ENCODE measurements around the gene CYP4B1.

The CYP4B1 gene

DNA sequence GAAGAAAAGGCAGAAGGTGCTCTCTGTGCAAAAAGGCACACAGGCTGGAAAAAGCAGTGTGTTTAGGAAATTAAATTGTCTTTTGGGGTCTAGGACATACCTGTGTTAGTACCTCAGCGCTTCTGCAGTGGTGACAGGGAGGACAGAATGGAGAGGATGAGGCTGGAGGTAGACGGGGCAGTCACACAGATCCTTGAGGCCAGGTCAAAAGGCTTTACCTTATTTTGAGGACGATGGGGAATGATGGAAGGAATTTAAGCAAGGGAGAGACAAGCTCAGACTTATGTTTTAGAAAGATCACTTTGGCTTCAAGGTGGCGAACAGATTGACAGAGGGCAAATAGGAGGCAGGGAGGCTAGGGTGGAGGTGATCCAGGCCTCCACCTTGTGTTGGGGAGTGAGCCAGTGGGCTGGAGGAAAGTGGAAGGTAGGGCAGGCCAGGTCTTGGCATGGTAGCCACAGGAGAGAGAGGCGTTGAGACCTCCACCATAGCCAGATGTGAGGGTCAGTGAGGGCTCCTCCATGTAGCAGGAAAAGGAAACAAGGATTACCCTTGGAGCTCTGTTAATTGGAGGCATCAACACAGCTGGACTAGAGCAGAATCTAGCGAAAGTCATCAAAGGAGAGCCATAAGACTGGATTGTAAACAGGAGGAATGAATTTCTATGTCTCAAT, 4.2 kb downstream of the CYP4B1 start:
- no peak overlapping the region for H3K4me3 ChIP-seq (ENCODE audit: low read depth, low read length)
- ChIA-PET CTCF (no interaction called here), POLR2A (no interaction called here)
- no peaks in the 10 kb centered on the region for H3K9me3 ChIP-seq (ENCODE audit: control insufficient read depth, insufficient read depth, low read depth, low read length)
- no peaks in the 10 kb centered on the region for H3K4me1 ChIP-seq (ENCODE audit: control insufficient read depth, insufficient read depth, low read length)
- H3K36me3 ChIP-seq (ENCODE audit: control insufficient read depth in 2 of 2, insufficient read depth in 1 of 2, low read length in 2 of 2), result no peaks in the 10 kb centered on the region
- TF ChIP-seq, protein P1, sequence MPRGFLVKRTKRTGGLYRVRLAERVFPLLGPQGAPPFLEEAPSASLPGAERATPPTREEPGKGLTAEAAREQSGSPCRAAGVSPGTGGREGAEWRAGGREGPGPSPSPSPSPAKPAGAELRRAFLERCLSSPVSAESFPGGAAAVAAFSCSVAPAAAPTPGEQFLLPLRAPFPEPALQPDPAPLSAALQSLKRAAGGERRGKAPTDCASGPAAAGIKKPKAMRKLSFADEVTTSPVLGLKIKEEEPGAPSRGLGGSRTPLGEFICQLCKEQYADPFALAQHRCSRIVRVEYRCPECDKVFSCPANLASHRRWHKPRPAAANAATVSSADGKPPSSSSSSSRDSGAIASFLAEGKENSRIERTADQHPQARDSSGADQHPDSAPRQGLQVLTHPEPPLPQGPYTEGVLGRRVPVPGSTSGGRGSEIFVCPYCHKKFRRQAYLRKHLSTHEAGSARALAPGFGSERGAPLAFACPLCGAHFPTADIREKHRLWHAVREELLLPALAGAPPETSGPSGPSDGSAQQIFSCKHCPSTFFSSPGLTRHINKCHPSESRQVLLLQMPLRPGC (tag by site-specific recombination; IDR thresholded peaks at IDR 0.05), result no peak
- TF ChIP-seq ZNF404 (tag by site-specific recombination; IDR thresholded peaks at IDR 0.05) (no peak), SCRT1 (tag by site-specific recombination; IDR thresholded peaks at IDR 0.05; ENCODE audit: borderline replicate concordance) (no peak), ZNF155 (tag by site-specific recombination; IDR thresholded peaks at IDR 0.05) (no peak), ZNF19 (tag by site-specific recombination; IDR thresholded peaks at IDR 0.05; ENCODE audit: low read depth) (no peak), ZNF621 (tag by site-specific recombination; IDR thresholded peaks at IDR 0.05) (no peak), ZNF626 (tag by site-specific recombination; IDR thresholded peaks at IDR 0.05) (no peak), SP3 (tag by site-specific recombination; IDR thresholded peaks at IDR 0.05) (no peak), ZNF280D (tag by site-specific recombination; IDR thresholded peaks at IDR 0.05) (no peak), ZSCAN30 (tag by site-specific recombination; IDR thresholded peaks at IDR 0.05) (no peak), ZNF350 (tag by site-specific recombination; IDR thresholded peaks at IDR 0.05) (no peak), ZSCAN18 (tag by site-specific recombination; IDR thresholded peaks at IDR 0.05) (no peak), PBX3 (CRISPR knock-in tag; IDR thresholded peaks at IDR 0.05) (no peak), ZNF654 (tag by site-specific recombination; IDR thresholded peaks at IDR 0.05; ENCODE audit: low read depth) (no peak)
- TF ChIP-seq, protein P2, sequence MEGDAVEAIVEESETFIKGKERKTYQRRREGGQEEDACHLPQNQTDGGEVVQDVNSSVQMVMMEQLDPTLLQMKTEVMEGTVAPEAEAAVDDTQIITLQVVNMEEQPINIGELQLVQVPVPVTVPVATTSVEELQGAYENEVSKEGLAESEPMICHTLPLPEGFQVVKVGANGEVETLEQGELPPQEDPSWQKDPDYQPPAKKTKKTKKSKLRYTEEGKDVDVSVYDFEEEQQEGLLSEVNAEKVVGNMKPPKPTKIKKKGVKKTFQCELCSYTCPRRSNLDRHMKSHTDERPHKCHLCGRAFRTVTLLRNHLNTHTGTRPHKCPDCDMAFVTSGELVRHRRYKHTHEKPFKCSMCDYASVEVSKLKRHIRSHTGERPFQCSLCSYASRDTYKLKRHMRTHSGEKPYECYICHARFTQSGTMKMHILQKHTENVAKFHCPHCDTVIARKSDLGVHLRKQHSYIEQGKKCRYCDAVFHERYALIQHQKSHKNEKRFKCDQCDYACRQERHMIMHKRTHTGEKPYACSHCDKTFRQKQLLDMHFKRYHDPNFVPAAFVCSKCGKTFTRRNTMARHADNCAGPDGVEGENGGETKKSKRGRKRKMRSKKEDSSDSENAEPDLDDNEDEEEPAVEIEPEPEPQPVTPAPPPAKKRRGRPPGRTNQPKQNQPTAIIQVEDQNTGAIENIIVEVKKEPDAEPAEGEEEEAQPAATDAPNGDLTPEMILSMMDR (tag by site-specific recombination; IDR thresholded peaks at IDR 0.05), result no peak
- H3K27ac ChIP-seq (ENCODE audit: extremely low read depth, low read depth, low read length), result no peak overlapping the region

Data from HEK293 (cell line).